ENCODE measurements around the gene PTPRZ1. TPM values are rescaled to one million over a fixed set of nuclear protein-coding genes. Genes with fewer than 3 reads are reported as not detected.

PTPRZ1 gene
- polyA plus RNA-seq, 4 donors = 2.8 to 5.0 (median 3.4) TPM

DNA sequence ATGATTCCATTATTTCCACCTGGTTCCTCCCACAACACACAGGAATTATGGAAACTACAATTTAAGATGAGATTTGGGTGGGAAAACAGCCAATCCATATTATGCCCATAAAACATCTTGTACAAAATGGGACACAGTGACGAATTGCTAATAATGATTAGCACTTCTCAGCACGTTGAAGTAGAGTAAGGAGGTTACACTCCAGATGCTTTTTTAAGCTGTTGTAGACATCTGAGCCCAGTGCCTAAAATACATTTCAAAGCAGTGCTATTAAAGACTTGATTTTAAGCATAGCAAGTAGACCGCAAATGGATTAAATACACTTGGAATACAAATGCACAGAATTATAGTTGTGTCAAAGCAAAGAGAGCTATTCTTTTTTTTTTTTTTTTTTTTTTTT is 165.2 kb downstream of the PTPRZ1 start:
- no peak for DNase-seq (ENCODE audit: low read depth in 4 of 4, low spot score in 3 of 4)

DNA sequence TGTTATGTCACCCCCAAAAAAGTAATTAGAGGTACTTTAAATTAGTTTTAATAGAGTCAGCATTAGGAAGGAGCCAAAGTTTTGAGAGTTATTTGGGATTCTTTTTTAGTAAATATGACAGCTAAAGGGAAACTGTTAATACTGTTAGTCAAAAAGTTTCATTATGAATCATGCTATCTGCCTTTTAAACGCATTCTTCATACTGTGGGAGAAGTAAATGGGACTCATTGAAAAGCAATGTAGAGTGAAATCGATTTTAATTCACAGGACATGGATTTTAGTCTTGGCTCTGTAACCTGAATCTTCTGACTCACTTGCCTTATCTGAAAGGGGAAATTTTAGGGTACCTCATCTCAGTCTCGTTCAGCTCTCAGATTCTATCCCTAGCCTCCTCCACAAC is 165.9 kb downstream of the PTPRZ1 start:
- no peak for DNase-seq (ENCODE audit: low read depth in 4 of 4, low spot score in 3 of 4)

DNA sequence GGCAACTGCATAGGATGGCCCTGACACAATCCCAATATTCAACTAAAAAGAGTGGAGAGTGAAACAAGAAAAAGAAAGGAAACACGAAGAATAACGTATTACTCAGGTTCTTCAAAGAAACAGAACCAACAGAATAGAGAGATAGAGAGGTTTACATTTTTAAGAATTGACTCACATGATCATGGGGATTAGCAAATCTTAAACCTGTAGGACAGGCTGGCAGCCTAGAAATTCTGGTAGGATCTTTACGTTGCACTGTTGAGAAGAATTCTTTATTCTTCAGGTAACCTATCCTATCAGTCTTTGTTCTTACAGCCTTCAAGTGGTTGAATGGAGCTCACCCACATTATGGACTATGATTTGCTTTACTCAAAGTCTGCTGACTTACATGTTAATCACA is 167.2 kb downstream of the PTPRZ1 start:
- DNase-seq (ENCODE audit: low read depth in 4 of 4, low spot score in 3 of 4) = no peak

- no peak for DNase-seq (ENCODE audit: low read depth in 4 of 4, low spot score in 3 of 4)
Measured at GRCh38 chr7:122046402-122046801, 173.4 kb downstream of the PTPRZ1 start.

- no peak for DNase-seq (ENCODE audit: low read depth in 4 of 4, low spot score in 3 of 4)
Measured at GRCh38 chr7:122054393-122054792, 181.4 kb downstream of the PTPRZ1 start.

DNA sequence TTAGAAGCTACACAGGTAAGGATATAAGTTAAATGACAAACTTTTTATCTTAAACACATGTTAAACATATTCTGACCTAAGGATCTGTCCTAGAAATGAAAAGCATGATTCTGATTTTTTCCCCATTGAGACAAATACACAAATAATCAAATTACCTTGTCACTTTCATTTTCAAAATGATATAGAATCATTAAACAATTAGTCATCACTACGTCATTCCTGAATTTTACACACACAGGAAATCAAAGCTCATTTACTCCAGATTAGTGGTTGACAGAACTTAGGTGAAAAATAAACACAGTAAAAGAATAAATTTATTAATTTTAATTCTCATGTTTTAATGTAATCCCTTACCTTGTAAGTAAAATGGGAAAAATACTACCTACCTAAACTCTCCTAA is 182.1 kb downstream of the PTPRZ1 start:
- DNase-seq (ENCODE audit: low read depth in 4 of 4, low spot score in 3 of 4) = no peak

GRCh38 chr7:122056977-122057376 is 184.0 kb downstream of the PTPRZ1 start:
- no peak for DNase-seq (ENCODE audit: low read depth in 4 of 4, low spot score in 3 of 4)

GRCh38 chr7:122059542-122059941 is 186.6 kb downstream of the PTPRZ1 start:
- DNase-seq (ENCODE audit: low read depth in 4 of 4, low spot score in 3 of 4) = no peak

DNA sequence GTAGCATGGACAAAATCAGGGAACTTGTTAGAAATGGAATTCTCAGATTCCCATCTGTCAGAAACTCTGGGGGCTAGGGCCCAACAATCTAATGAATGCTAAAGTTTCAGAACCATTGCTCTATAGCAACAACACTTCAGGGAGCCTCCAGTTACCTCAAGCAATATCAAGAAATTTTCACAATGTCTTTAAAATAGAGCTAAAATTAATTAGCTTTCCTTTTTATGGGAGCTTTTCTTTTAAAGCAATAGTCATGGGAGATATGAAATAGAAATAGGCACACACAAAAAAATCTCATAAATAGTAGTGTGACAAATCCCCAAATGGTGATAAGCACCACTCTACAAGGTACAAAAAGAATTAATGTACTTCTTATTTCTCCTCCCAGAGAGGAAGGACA is 190.2 kb downstream of the PTPRZ1 start:
- no peak for DNase-seq (ENCODE audit: low read depth in 4 of 4, low spot score in 3 of 4)

GRCh38 chr7:122064971-122065370 is 192.0 kb downstream of the PTPRZ1 start:
- no peak for DNase-seq (ENCODE audit: low read depth in 4 of 4, low spot score in 3 of 4)

DNA sequence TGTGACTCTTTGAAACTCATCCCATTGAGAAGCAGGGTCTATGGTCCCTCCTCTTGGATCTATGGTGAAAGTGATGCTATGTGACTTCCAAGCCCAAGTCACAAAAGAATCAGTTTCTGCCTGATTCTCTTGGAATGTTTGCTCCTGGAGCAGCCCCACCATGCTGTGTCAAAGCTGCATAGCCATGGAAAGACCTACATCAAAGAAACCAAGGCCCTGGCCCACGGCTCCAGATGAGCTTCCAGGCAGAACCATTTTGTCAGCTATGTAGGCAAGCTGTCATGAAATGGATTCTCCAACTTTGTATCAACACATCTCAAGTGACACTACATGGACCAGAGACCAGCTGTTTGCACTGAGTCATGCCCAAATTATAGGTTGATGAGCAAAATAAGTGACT is 194.1 kb downstream of the PTPRZ1 start:
- DNase-seq (ENCODE audit: low read depth in 4 of 4, low spot score in 3 of 4) = no peak

DNA sequence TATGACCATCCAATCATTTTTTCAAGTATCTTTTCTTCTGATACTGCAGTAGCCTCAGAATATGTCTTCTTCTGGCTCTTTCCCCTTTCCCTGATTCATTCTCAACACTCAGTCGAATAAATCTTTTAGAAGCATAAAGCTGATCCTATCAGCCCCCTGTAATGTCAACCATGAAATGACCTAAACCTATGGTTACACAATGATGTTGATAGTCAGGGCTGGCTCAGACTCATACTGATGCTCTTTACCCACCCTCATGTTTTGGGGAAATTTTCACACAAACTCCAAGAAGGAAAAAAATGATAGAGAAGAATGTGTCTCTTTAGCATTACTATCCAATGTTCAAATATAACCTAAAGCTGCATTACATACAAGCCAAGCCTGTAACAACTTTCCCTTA is 195.1 kb downstream of the PTPRZ1 start:
- DNase-seq (ENCODE audit: low read depth in 4 of 4, low spot score in 3 of 4) = no peak

DNA sequence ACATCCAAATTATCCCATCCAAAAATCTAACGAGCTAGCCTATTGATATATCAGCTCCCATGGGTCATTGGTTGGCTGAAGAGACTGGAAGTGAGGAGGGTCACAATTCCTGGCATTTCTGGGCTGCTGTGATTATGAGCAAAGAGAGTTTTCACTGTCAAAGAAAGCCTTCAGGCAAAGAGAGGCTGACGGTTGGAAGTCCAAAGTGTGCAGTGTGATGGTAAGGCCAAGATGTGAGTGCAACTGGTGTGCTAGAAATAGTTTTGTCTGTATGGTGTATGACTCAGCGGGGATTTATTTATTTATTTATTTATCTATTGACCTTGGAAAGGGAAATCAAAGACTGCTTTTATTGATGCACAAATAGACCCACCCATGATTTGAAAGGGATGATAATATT is 196.0 kb downstream of the PTPRZ1 start:
- DNase-seq (ENCODE audit: low read depth in 4 of 4, low spot score in 3 of 4) = no peak

DNA sequence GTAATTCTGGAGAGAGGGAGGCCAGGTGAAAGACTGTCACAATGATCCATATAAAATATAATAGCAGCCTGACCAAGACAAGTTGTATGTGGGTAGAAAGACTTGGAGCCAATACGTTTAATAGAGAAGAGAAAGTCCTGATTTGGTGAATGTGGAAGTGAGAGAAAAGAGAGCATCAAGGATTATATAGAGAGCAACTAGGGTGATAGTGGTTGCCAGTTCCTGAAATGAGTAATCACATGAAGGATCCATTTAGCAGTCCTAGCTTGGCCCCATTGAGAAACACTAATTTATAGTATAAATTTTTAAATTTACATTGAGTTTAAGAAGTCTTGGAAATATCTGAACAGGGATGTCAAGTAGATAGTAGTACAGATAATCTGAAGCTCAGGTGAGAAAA is 197.1 kb downstream of the PTPRZ1 start:
- DNase-seq (ENCODE audit: low read depth in 4 of 4, low spot score in 3 of 4) = no peak

DNA sequence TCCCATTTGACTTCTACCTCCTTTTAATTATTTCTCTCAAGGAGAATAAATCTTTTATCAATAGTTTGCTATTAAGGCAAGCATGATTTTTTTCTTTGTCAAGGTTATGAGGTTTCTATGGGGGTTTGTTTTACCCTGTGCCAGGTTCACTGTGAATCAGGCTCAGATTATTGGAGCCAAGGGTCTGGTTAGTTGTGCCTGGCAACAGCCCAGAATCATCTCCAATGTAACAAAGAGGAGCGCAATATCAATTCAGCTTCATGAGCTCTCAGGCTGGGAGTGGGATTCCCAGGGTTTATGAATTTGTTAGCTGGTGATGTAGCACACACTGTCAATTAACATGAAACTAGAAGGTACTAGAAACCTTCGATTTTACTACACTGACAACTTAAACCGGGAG is 197.9 kb downstream of the PTPRZ1 start:
- DNase-seq (ENCODE audit: low read depth in 4 of 4, low spot score in 3 of 4) = no peak

DNA sequence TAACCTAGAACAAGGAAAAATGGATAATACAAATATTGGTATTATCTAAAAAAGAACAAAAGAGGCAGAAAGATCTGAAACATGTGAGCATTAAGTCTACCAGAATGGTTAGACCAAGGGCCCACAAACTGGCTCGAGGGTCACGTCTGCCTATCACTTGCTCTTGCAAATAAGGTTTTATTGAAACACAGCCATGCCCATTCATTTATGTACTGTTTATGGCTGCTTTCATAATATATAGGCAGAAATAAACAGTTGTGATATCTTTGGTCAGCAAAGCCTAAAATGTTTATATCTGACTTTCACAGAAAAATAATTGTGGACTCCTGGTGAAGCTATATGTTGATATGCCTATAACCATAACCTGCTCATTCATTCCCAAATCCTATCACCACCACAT is 199.3 kb downstream of the PTPRZ1 start:
- DNase-seq (ENCODE audit: low read depth in 4 of 4, low spot score in 3 of 4) = no peak

DNA sequence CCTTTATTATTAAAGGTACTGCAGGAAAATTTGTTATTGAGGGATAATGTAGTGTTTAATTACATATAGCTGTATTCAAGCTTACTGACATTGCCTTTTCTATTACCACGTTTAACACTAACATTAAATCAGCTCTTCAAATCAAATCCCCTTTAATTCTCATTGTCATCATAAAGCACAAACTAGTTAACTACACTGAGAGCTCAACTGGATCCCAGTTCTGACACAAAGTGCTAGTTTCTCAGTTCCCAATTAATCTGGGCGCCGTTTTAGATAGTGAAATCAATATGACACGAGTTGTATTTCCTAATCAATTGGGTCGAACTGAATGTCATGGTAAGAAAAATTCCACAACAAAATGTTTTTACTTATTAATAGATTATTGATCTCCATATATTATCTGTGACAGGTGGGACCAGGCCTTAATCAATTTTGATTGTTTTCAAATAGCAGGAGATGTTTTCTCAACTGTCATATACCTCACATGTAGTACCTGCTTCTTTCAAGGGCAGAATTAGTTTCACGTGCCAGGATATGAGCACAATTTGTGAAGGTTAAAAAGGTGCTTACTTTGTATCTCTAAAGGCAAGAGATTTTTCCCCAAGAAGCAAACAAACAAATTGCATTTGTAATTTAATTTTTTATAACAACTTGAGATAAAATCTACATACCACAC is 200.1 kb downstream of the PTPRZ1 start:
- DNase-seq (ENCODE audit: low read depth in 4 of 4, low spot score in 3 of 4) = no peak

GRCh38 chr7:122073635-122074034 is 200.7 kb downstream of the PTPRZ1 start:
- DNase-seq (ENCODE audit: low read depth in 4 of 4, low spot score in 3 of 4) = no peak

GRCh38 chr7:122082160-122082559 is 209.2 kb downstream of the PTPRZ1 start:
- DNase-seq (ENCODE audit: low read depth in 4 of 4, low spot score in 3 of 4) = no peak

DNA sequence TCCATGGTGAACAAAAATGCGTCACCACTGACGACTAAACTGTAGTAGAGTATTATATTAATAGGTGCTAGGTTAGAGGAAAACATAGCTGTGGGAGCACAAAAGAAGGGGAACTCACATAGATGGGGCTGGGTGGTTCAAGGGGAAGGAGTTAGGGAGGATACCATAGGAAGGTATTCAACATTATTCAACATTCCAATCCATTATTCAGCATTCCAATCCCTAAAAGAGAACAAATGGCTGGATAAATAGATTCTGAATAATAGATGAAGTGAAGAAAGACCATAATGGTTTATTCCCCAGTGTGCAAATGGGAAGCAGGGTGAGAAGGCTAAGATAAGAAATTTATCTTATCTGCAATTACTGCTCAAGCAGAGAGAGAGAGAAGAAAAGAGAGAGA is 209.7 kb downstream of the PTPRZ1 start:
- no peak for DNase-seq (ENCODE audit: low read depth in 4 of 4, low spot score in 3 of 4)

DNA sequence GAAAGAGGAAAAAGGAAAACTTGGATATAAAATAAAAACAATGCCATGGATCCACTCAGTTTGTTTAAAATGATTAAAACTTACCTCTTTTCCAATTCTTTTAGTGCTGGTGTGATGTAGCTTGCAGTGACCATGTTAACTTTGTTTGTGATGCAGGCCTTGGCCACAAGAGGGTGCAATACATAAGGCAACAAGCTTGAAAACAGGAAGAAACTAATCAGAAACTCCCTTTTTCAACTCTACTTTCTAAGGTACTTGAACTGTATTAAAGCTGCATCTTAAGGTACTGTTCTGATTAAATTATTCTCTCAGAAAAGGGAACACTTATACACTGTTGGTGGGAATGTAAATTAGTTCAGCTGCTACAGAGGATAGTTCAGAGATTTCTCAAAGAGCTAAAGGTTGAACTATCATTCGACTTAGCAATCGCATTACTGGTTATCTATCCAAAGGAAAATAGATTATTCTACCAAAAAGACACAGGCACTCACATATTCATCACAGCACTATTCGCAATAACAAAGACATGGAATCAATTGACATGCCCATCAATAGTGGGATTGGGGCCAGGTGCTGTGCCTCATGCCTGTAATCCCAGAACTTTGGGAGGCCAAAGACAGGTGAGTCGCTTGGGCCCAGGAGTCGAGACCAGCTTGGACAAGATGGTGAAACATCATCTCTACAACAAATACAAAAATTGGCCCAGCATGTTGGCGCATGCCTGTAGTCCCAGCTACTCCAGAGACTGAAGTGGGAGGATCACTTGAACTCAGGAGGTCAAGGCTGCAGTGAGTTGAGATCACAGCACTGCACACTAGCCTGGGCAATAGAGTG is 220.2 kb downstream of the PTPRZ1 start:
- DNase-seq (ENCODE audit: low read depth in 4 of 4, low spot score in 3 of 4) = peak; percentile 35 to 49 (median 38)

- no peak for DNase-seq (ENCODE audit: low read depth in 4 of 4, low spot score in 3 of 4)
Measured at GRCh38 chr7:122094549-122094948, 221.6 kb downstream of the PTPRZ1 start.

Measured in right renal pelvis (tissue), 4 donors.